IMR-90 (cell line): ENCODE results near the gene YPEL3. TPM values are rescaled to one million over a fixed set of nuclear protein-coding genes. Genes with fewer than 3 reads are reported as not detected.

ENCODE experiments used
- ATAC-seq: fragments of 200-7000 bp; cut with Tn5 transposase; 2 replicates; pipeline ENCODE4 v1.9.1; 2020; ENCODE audit warnings: low read depth, mild to moderate bottlenecking, moderate library complexity
- BruUV-seq: library from RNA; stranded (reverse); fragments of 400-500 nt; replicated peaks from 2 replicates; lab custom pipeline; 2021; lab: Mats Ljungman, UMichigan
- CTCF ChIA-PET: fragments of 300-600 bp; formaldehyde crosslinking; extraction: SDS; loops from one replicate; lab custom pipeline; 2021; ENCODE audit warnings: antibody characterized with exemption; lab: Yijun Ruan, JAX
- POLR2A ChIA-PET: fragments of 300-600 bp; sonication (Branson Sonifier 250); formaldehyde crosslinking; loops from one replicate; lab custom pipeline; 2022; ENCODE audit warnings: antibody characterized with exemption; ENCODE audit not compliant: unreplicated experiment; lab: Charles Lee
- DNase-seq: peaks from one replicate; pipeline ENCODE4 v3.0.0; 2013
- H2AFZ ChIP-seq: replicated peaks from 2 replicates; pipeline ENCODE3; 2013; ENCODE audit warnings: low read length, mild to moderate bottlenecking; ENCODE audit not compliant: poor library complexity
- H2AK5ac ChIP-seq: 2 replicates; pipeline ENCODE4 v1.6.1; 2013; ENCODE audit warnings: low read depth, low read length, inconsistent platforms
- H2AK9ac ChIP-seq: replicated peaks from 2 replicates; pipeline ENCODE3; 2013; ENCODE audit warnings: mild to moderate bottlenecking, low read depth, low read length, moderate library complexity; ENCODE audit not compliant: poor library complexity
- H2BK120ac ChIP-seq: 2 replicates; pipeline ENCODE4 v1.6.1; 2013; ENCODE audit warnings: low read depth, low read length, inconsistent platforms
- H2BK15ac ChIP-seq: 3 replicates; pipeline ENCODE4 v1.6.1; 2013; ENCODE audit warnings: low read depth, low read length, inconsistent platforms
- H2BK20ac ChIP-seq: 2 replicates; pipeline ENCODE4 v1.6.1; 2013; ENCODE audit warnings: low read depth, mild to moderate bottlenecking, inconsistent platforms, low read length, moderate library complexity
- H2BK5ac ChIP-seq: 2 replicates; pipeline ENCODE4 v1.6.1; 2013; ENCODE audit warnings: mild to moderate bottlenecking, low read depth, low read length, inconsistent platforms; ENCODE audit not compliant: poor library complexity, severe bottlenecking
- H3K14ac ChIP-seq: replicated peaks from 2 replicates; pipeline ENCODE4 v1.6.1; 2013; ENCODE audit warnings: low read depth, low read length, inconsistent platforms
- H3K18ac ChIP-seq: 2 replicates; pipeline ENCODE4 v1.6.1; 2013; ENCODE audit warnings: low read depth, low read length, control low read depth
- H3K23ac ChIP-seq: 2 replicates; pipeline ENCODE4 v1.6.1; 2013; ENCODE audit warnings: low read depth, low read length, inconsistent platforms
- H3K27ac ChIP-seq: 2 replicates; pipeline ENCODE4 v1.5.1; 2013; ENCODE audit warnings: mild to moderate bottlenecking, control low read depth, low read length; ENCODE audit not compliant: insufficient read depth
- H3K27me3 ChIP-seq: 2 replicates; pipeline ENCODE4 v1.6.1; 2013; ENCODE audit warnings: low read length; ENCODE audit not compliant: control insufficient read depth, insufficient read depth
- H3K36me3 ChIP-seq: 2 replicates; pipeline ENCODE4 v1.6.1; 2013; ENCODE audit warnings: low read length, mixed read lengths; ENCODE audit not compliant: control insufficient read depth, insufficient read depth
- H3K4ac ChIP-seq: 2 replicates; pipeline ENCODE4 v1.6.1; 2013; ENCODE audit warnings: low read depth, low read length, inconsistent platforms
- H3K4me1 ChIP-seq: 2 replicates; pipeline ENCODE4 v1.6.1; 2013; ENCODE audit warnings: low read length, mixed read lengths; ENCODE audit not compliant: control insufficient read depth, insufficient read depth
- H3K4me2 ChIP-seq: 2 replicates; pipeline ENCODE4 v1.6.1; 2013; ENCODE audit warnings: low read depth, mild to moderate bottlenecking, control low read depth, low read length, moderate library complexity
- H3K4me3 ChIP-seq: 2 replicates; pipeline ENCODE4 v1.5.1; 2013; ENCODE audit warnings: low read depth, mild to moderate bottlenecking, control low read depth, low read length, moderate library complexity; ENCODE audit not compliant: insufficient read depth
- H3K56ac ChIP-seq: 2 replicates; pipeline ENCODE4 v1.6.1; 2013; ENCODE audit warnings: low read length, inconsistent platforms; ENCODE audit not compliant: insufficient read depth; ENCODE audit errors: extremely low read depth
- H3K79me1 ChIP-seq, 2 experiments: 2 replicates each; pipeline ENCODE4 v1.6.1; 2013; ENCODE audit warnings: low read length in 2 of 2, inconsistent platforms in 1 of 2, low read depth in 1 of 2
- H3K9ac ChIP-seq: 2 replicates; pipeline ENCODE4 v1.6.1; 2013; ENCODE audit warnings: low read depth, low read length, control low read depth
- H3K9me1 ChIP-seq: 2 replicates; pipeline ENCODE4 v1.6.1; 2013; ENCODE audit warnings: low read length, inconsistent platforms; ENCODE audit not compliant: insufficient read depth
- H3K9me3 ChIP-seq: 2 replicates; pipeline ENCODE4 v1.6.1; 2013; ENCODE audit warnings: low read length; ENCODE audit not compliant: control insufficient read depth, insufficient read depth
- H4K20me1 ChIP-seq: 2 replicates; pipeline ENCODE4 v1.6.1; 2013; ENCODE audit warnings: low read length, inconsistent platforms; ENCODE audit not compliant: insufficient read depth
- H4K5ac ChIP-seq: 2 replicates; pipeline ENCODE4 v1.6.1; 2013; ENCODE audit warnings: mild to moderate bottlenecking, low read depth, low read length, control low read depth
- H4K8ac ChIP-seq, 2 experiments: 2 replicates each; pipeline ENCODE4 v1.6.1; 2013; ENCODE audit warnings: low read depth in 2 of 2, low read length in 2 of 2, control low read depth in 1 of 2, inconsistent platforms in 1 of 2
- H4K91ac ChIP-seq: 2 replicates; pipeline ENCODE4 v1.6.1; 2013; ENCODE audit warnings: low read depth, low read length, inconsistent platforms; ENCODE audit not compliant: insufficient read depth
- BHLHE40 ChIP-seq: fragments of 150-350 bp; IDR thresholded peaks from 2 replicates; pipeline ENCODE4 v1.6.1; 2016; ENCODE audit warnings: mild to moderate bottlenecking, low read depth, low read length
- CEBPB ChIP-seq: IDR thresholded peaks from 2 replicates; pipeline ENCODE4 v1.6.1; 2012; ENCODE audit warnings: low read depth, low read length, improper control_type of control experiment
- CHD1 ChIP-seq: IDR thresholded peaks from 2 replicates; pipeline ENCODE4 v1.6.1; 2012; ENCODE audit warnings: low read depth, low read length, improper control_type of control experiment
- FOS ChIP-seq: fragments of 150-350 bp; IDR thresholded peaks from 2 replicates; pipeline ENCODE4 v1.6.1; 2016; ENCODE audit warnings: low read depth, low read length
- MAFK ChIP-seq: IDR thresholded peaks from 2 replicates; pipeline ENCODE4 v1.6.1; 2012; ENCODE audit warnings: low read depth, low read length, improper control_type of control experiment
- MAZ ChIP-seq: IDR thresholded peaks from 2 replicates; pipeline ENCODE4 v1.6.1; 2012; ENCODE audit warnings: low read depth, mild to moderate bottlenecking, low read length, improper control_type of control experiment, moderate library complexity, borderline replicate concordance
- MXI1 ChIP-seq: IDR thresholded peaks from 2 replicates; pipeline ENCODE4 v1.6.1; 2012; ENCODE audit warnings: low read depth, mild to moderate bottlenecking, low read length, moderate library complexity, borderline replicate concordance
- NFE2L2 ChIP-seq: fragments of 150-350 bp; IDR thresholded peaks from 2 replicates; pipeline ENCODE4 v1.6.1; 2016; ENCODE audit warnings: low read depth, mild to moderate bottlenecking, low read length
- POLR2A ChIP-seq: IDR thresholded peaks from 2 replicates; pipeline ENCODE4 v1.6.1; 2012; ENCODE audit warnings: mild to moderate bottlenecking, low read depth, low read length
- RAD21 ChIP-seq: IDR thresholded peaks from 2 replicates; pipeline ENCODE4 v1.6.1; 2012; ENCODE audit warnings: low read length, improper control_type of control experiment
- RCOR1 ChIP-seq: IDR thresholded peaks from 2 replicates; pipeline ENCODE4 v1.6.1; 2012; ENCODE audit warnings: mild to moderate bottlenecking, low read length, improper control_type of control experiment; ENCODE audit not compliant: insufficient replicate concordance
- RFX5 ChIP-seq: IDR thresholded peaks from 2 replicates; pipeline ENCODE4 v1.8.0; 2012; ENCODE audit warnings: low read depth, mild to moderate bottlenecking, low read length, moderate library complexity
- SMC3 ChIP-seq: fragments of 150-350 bp; IDR thresholded peaks from 2 replicates; pipeline ENCODE4 v1.6.1; 2016; ENCODE audit warnings: low read depth, mild to moderate bottlenecking, antibody characterized with exemption, low read length, moderate library complexity
- WGBS, 2 experiments: methylation state at CpG; one replicate each; pipeline versions ENCODE4 v1.1.5 to v1.1.7; 2013; ENCODE audit warnings: missing lambda C conversion rate in 2 of 2; ENCODE audit not compliant: insufficient read length in 1 of 2; ENCODE audit errors: extremely low coverage in 2 of 2; 5-methylcytosine and 5-hydroxymethylcytosine counted together
- dilution Hi-C: fragments of 300-500 bp; cut with HindIII; formaldehyde crosslinking; loops from one replicate; pipeline ENCODE4 v1.14.3; 2018; ENCODE audit warnings: low sequenced_read_pairs; ENCODE audit not compliant: unreplicated experiment
- in situ Hi-C: fragments of 300-500 bp; cut with MboI; formaldehyde crosslinking; loops from 3 replicates; pipeline ENCODE4 v1.14.3; 2019; ENCODE audit warnings: low sequenced_read_pairs, inconsistent platforms, mixed read lengths
- intact Hi-C: fragments of 100-400 bp; cut with micrococcal nuclease; formaldehyde crosslinking; loops from 2 replicates; pipeline ENCODE4 v1.10.0; 2022
- polyA plus RNA-seq, 3 experiments: library from polyadenylated mRNA; depleted of rRNA; stranded (reverse); fragments of >200 nt; gene quantifications; 2 replicates each; pipeline ENCODE4 v1.2.3, GENCODE V29; 2012; ENCODE audit warnings: low replicate concordance in 1 of 3
- total RNA-seq: library from RNA; depleted of rRNA; stranded (reverse); fragments of >200 nt; gene quantifications from 2 replicates; pipeline ENCODE4 v1.2.3, GENCODE V29; 2012
- TF ChIP-seq, protein P1 (sequence below): fragments of 150-350 bp; IDR thresholded peaks from 2 replicates; pipeline ENCODE4 v1.6.1; 2017; ENCODE audit warnings: mild to moderate bottlenecking, antibody characterized with exemption, low read length, low read depth
- TF ChIP-seq, protein P2 (sequence below): conservative IDR thresholded peaks from 2 replicates; pipeline ENCODE4 v1.5.1; 2012; ENCODE audit warnings: mild to moderate bottlenecking, low read depth, low read length, improper control_type of control experiment
- TF ChIP-seq, protein P3 (sequence below): fragments of 150-350 bp; IDR thresholded peaks from 2 replicates; pipeline ENCODE4 v1.6.1; 2016; ENCODE audit warnings: low read depth, mild to moderate bottlenecking, low read length, moderate library complexity, borderline replicate concordance

Gene YPEL3
- total and polyA plus RNA-seq, 2 of the 4 experiments (the other 2 are of a cell fraction) = 1.1 to 25.6 TPM

DNA sequence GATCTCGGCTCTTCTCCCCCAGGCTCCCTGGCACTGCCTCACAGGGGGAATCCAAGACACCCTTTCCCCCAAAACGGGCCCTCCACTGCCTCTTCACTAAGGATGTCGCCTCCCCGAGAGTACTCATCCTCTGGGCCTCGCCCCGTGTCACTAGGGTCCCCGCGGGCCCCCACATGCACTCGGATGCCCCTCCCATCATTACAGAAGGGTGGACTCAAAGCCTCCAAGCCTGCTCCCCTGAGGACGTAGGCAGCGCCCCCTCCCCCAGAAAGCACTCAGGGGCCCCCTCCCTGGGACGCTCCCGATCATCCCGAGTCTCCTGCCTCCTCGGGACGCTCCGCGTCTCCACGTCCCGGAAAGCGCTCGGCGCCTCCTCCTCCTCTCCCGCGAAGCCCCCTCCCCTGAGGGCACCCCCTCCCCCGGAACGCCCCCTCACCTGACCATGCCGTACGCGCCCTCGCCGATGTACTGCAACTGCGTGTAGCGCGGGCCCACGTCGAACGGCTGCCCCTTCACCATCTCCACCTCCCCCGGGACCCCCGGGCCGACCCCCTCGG, 26.7 kb upstream of the YPEL3 start:
- peak overlapping the region; percentile 80 for H4K91ac ChIP-seq
- H3K27ac ChIP-seq = peak overlapping the region; percentile 84
- H3K23ac ChIP-seq = peak overlapping the region; percentile 82; the same call in 1 of the 2 replicates
- H3K9me1 ChIP-seq = peaks cover 5% of the 10 kb centered on the region; the same call in 1 of the 2 replicates
- no peaks in the 10 kb centered on the region for H3K27me3 ChIP-seq
- H3K79me1 ChIP-seq = peaks cover 0 to 18% of the 10 kb centered on the region in 2 experiments; a peak in 2 of 4 replicates
- in situ Hi-C loops = no loop called here
- H3K9me3 ChIP-seq = no peaks in the 10 kb centered on the region
- CTCF ChIA-PET = no interaction called here
- H2AFZ ChIP-seq = peak overlapping the region; percentile 93
- dilution Hi-C loops = no loop called here
- peaks cover 12% of the 10 kb centered on the region for H3K4me1 ChIP-seq
- H2AK9ac ChIP-seq = peak overlapping the region; percentile 99
- WGBS, 2 experiments = 1% methylated on average over 13 of the region's 42 CpGs; no CpG with 5 or more reads in 1 of the 2 experiments
- TF ChIP-seq BHLHE40 (no peak), MAZ (no peak), FOS (no peak), MAFK (no peak), NFE2L2 (no peak), CHD1 (no peak), SMC3 (no peak), RAD21 (no peak), MXI1 (no peak), RCOR1 (no peak), RFX5 (no peak), CEBPB (no peak), POLR2A (no peak)
- TF ChIP-seq, protein P1, sequence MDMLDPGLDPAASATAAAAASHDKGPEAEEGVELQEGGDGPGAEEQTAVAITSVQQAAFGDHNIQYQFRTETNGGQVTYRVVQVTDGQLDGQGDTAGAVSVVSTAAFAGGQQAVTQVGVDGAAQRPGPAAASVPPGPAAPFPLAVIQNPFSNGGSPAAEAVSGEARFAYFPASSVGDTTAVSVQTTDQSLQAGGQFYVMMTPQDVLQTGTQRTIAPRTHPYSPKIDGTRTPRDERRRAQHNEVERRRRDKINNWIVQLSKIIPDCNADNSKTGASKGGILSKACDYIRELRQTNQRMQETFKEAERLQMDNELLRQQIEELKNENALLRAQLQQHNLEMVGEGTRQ = no peak
- TF ChIP-seq, protein P2, sequence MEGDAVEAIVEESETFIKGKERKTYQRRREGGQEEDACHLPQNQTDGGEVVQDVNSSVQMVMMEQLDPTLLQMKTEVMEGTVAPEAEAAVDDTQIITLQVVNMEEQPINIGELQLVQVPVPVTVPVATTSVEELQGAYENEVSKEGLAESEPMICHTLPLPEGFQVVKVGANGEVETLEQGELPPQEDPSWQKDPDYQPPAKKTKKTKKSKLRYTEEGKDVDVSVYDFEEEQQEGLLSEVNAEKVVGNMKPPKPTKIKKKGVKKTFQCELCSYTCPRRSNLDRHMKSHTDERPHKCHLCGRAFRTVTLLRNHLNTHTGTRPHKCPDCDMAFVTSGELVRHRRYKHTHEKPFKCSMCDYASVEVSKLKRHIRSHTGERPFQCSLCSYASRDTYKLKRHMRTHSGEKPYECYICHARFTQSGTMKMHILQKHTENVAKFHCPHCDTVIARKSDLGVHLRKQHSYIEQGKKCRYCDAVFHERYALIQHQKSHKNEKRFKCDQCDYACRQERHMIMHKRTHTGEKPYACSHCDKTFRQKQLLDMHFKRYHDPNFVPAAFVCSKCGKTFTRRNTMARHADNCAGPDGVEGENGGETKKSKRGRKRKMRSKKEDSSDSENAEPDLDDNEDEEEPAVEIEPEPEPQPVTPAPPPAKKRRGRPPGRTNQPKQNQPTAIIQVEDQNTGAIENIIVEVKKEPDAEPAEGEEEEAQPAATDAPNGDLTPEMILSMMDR = no peak
- TF ChIP-seq, protein P3, sequence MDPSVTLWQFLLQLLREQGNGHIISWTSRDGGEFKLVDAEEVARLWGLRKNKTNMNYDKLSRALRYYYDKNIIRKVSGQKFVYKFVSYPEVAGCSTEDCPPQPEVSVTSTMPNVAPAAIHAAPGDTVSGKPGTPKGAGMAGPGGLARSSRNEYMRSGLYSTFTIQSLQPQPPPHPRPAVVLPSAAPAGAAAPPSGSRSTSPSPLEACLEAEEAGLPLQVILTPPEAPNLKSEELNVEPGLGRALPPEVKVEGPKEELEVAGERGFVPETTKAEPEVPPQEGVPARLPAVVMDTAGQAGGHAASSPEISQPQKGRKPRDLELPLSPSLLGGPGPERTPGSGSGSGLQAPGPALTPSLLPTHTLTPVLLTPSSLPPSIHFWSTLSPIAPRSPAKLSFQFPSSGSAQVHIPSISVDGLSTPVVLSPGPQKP = no peak
- DNase-seq = no peak
- H3K14ac ChIP-seq = peak overlapping the region; percentile 89
- no peak overlapping the region for H2BK20ac ChIP-seq
- no peak overlapping the region; the same call in 2 of the 3 replicates for H2BK15ac ChIP-seq
- peaks cover 18% of the 10 kb centered on the region for H3K36me3 ChIP-seq
- peak overlapping the region; percentile 31; the same call in 1 of the 2 replicates for H3K18ac ChIP-seq
- H4K20me1 ChIP-seq = no peaks in the 10 kb centered on the region
- POLR2A ChIA-PET = no interaction called here
- peak overlapping the region; percentile 98 for H3K4me3 ChIP-seq
- H2BK5ac ChIP-seq = peak overlapping the region; percentile 66
- intact Hi-C loops = no loop called here
- peak; percentile 42 for ATAC-seq
- peak overlapping the region; percentile 77 for H3K4ac ChIP-seq
- H3K9ac ChIP-seq = peak overlapping the region; percentile 92
- BruUV-seq = no TSS peak
- peak overlapping the region; percentile 69 for H4K5ac ChIP-seq
- H3K56ac ChIP-seq = peak overlapping the region; percentile 34; the same call in 1 of the 2 replicates
- H3K4me2 ChIP-seq = peak overlapping the region; percentile 94
- H2AK5ac ChIP-seq = peak overlapping the region; percentile 79
- peak overlapping the region; percentile 85 to 95; a peak in 2 of 4 replicates for H4K8ac ChIP-seq
- peak overlapping the region; percentile 69 for H2BK120ac ChIP-seq
